SH-SY5Y (cell line): ENCODE results near the gene HRH4.

Source experiments
- GATA2 ChIP-seq: IDR thresholded peaks from 2 replicates; pipeline ENCODE4 v1.6.1; 2011; ENCODE audit warnings: mild to moderate bottlenecking, low read depth, low read length
- GATA3 ChIP-seq: IDR thresholded peaks from 2 replicates; pipeline ENCODE4 v1.6.1; 2011; ENCODE audit warnings: low read depth, mild to moderate bottlenecking, low read length, moderate library complexity

GRCh38 chr18:24414349-24415003, 46.0 kb upstream of the HRH4 start:
- TF ChIP-seq GATA3 (no peak), GATA2 (no peak)
